ENCODE measurements around the gene MRPL4.

- TF ChIP-seq CTCF (IDR thresholded peaks at IDR 0.05 in 2 of 3, conservative IDR thresholded peaks at IDR 0.05 in 1 of 3; ENCODE audit: borderline replicate concordance in 1 of 3, insufficient read depth in 1 of 3, low read depth in 2 of 3, low read length in 2 of 3) (no peak), ZFX (IDR thresholded peaks at IDR 0.05) (no peak), YY1 (IDR thresholded peaks at IDR 0.05; ENCODE audit: extremely low read depth, insufficient replicate concordance, low read depth, low read length) (no peak), ZBTB33 (IDR thresholded peaks at IDR 0.05; ENCODE audit: extremely low read depth, insufficient replicate concordance, low read length) (no peak), POLR2A (IDR thresholded peaks at IDR 0.05; ENCODE audit: borderline replicate concordance, extremely low read depth, insufficient read depth, insufficient read length) (no peak)
Measured at GRCh38 chr19:10217085-10217484, 34.9 kb upstream of the MRPL4 start.
